OCI-LY1 (cell line): ENCODE measurements around the gene RSL1D1.

Experiments
- EZH2 ChIP-seq: fragments of 200-600 bp; sonication (generic), shearing (Covaris generic); IDR thresholded peaks from 2 replicates; pipeline ENCODE4 v1.8.0; 2017; ENCODE audit warnings: borderline replicate concordance, mixed run types, mild to moderate bottlenecking, antibody characterized with exemption, low read length, moderate library complexity, mixed read lengths
- TF ChIP-seq, protein P1 (sequence below): fragments of 200-600 bp; sonication (generic), shearing (Covaris generic); IDR thresholded peaks from 2 replicates; pipeline ENCODE4 v1.5.1; 2017; ENCODE audit warnings: mild to moderate bottlenecking, antibody characterized with exemption, low read length, moderate library complexity, mixed read lengths

- TF ChIP-seq, protein P1, sequence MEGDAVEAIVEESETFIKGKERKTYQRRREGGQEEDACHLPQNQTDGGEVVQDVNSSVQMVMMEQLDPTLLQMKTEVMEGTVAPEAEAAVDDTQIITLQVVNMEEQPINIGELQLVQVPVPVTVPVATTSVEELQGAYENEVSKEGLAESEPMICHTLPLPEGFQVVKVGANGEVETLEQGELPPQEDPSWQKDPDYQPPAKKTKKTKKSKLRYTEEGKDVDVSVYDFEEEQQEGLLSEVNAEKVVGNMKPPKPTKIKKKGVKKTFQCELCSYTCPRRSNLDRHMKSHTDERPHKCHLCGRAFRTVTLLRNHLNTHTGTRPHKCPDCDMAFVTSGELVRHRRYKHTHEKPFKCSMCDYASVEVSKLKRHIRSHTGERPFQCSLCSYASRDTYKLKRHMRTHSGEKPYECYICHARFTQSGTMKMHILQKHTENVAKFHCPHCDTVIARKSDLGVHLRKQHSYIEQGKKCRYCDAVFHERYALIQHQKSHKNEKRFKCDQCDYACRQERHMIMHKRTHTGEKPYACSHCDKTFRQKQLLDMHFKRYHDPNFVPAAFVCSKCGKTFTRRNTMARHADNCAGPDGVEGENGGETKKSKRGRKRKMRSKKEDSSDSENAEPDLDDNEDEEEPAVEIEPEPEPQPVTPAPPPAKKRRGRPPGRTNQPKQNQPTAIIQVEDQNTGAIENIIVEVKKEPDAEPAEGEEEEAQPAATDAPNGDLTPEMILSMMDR, result no peak
- TF ChIP-seq EZH2, result no peak
Measured at GRCh38 chr16:11841026-11841425, 10.3 kb downstream of the RSL1D1 start.
